ENCODE results near the gene NHSL1. TPM values are rescaled to one million over a fixed set of nuclear protein-coding genes. Genes with fewer than 3 reads are reported as not detected.
"Not testable (repeated sequence)": the region's sequence is repeated elsewhere in the genome, so short reads cannot be mapped to it uniquely, and the experiment has no call there.

The NHSL1 gene
- total RNA-seq, 2 donors from 2014 or later, result 2.1 to 10.7 TPM

- intact Hi-C loops (cut with DNase I), result loop anchor here (5.0 to 10.0 kb wide), 3 partner anchors 95 to 337 kb away; no protein-coding TSS in a partner anchor
- no peak for DNase-seq (ENCODE audit: low spot score)
- Histone ChIP-seq H3K27ac (no peak overlapping the region), H3K4me1 (replicated peaks) (no peaks in the 10 kb centered on the region), H3K27me3 (replicated peaks; ENCODE audit: insufficient read depth) (no peaks in the 10 kb centered on the region), H3K4me3 (no peak overlapping the region), H3K36me3 (no peaks in the 10 kb centered on the region), H3K9me3 (no peaks in the 10 kb centered on the region)
- TF ChIP-seq POLR2A (IDR thresholded peaks at IDR 0.05) (no peak), POLR2AphosphoS5 (IDR thresholded peaks at IDR 0.05) (no peak), CTCF (IDR thresholded peaks at IDR 0.05) (no peak)
- 91% methylated on average over 8 of the region's 8 CpGs for WGBS
Observed at GRCh38 chr6:138427701-138428100, 71.6 kb downstream of the NHSL1 start.

GRCh38 chr6:138426500-138427123 lies 72.7 kb downstream of the NHSL1 start:
- WGBS, result 85% methylated on average over 5 of the region's 5 CpGs
- H3K27ac ChIP-seq, result no peak overlapping the region
- H3K27me3 ChIP-seq (replicated peaks; ENCODE audit: insufficient read depth), result no peaks in the 10 kb centered on the region
- H3K36me3 ChIP-seq, result no peaks in the 10 kb centered on the region
- H3K4me1 ChIP-seq (replicated peaks), result no peaks in the 10 kb centered on the region
- H3K9me3 ChIP-seq, result no peaks in the 10 kb centered on the region
- no peak for DNase-seq (ENCODE audit: low spot score)
- intact Hi-C loops (cut with DNase I), result loop anchor here (5.0 to 10.0 kb wide), 3 partner anchors 96 to 338 kb away; no protein-coding TSS in a partner anchor
- no peak overlapping the region for H3K4me3 ChIP-seq
- TF ChIP-seq POLR2A (IDR thresholded peaks at IDR 0.05), result no peak
- no peak for TF ChIP-seq POLR2AphosphoS5 (IDR thresholded peaks at IDR 0.05)
- no peak for TF ChIP-seq CTCF (IDR thresholded peaks at IDR 0.05)

- H3K4me1 ChIP-seq (replicated peaks); H3K36me3 ChIP-seq; H3K4me3 ChIP-seq; H3K9me3 ChIP-seq; DNase-seq (ENCODE audit: low spot score); H3K27ac ChIP-seq; H3K27me3 ChIP-seq (replicated peaks; ENCODE audit: insufficient read depth): not testable (repeated sequence)
- intact Hi-C loops (cut with DNase I), result loop anchor here (5.0 to 10.0 kb wide), 3 partner anchors 97 to 340 kb away; no protein-coding TSS in a partner anchor
- 93% methylated on average over 7 of the region's 7 CpGs for WGBS
Observed at GRCh38 chr6:138425256-138425655, 74.0 kb downstream of the NHSL1 start.

- Histone ChIP-seq H3K9me3 (no peaks in the 10 kb centered on the region), H3K4me3 (no peak overlapping the region), H3K36me3 (no peaks in the 10 kb centered on the region), H3K4me1 (replicated peaks) (no peaks in the 10 kb centered on the region), H3K27ac (no peak overlapping the region), H3K27me3 (replicated peaks; ENCODE audit: insufficient read depth) (no peaks in the 10 kb centered on the region)
- 93% methylated on average over 47 of the region's 48 CpGs for whole genome bisulfite sequencing
- TF ChIP-seq POLR2A (IDR thresholded peaks at IDR 0.05) (no peak), POLR2AphosphoS5 (IDR thresholded peaks at IDR 0.05) (no peak), CTCF (IDR thresholded peaks at IDR 0.05) (no peak)
- intact Hi-C loops (cut with DNase I), result loop anchor here (10.0 kb wide), 2 partner anchors 161 to 341 kb away; no protein-coding TSS in a partner anchor
- DNase-seq (ENCODE audit: low spot score), result no peak
Observed at GRCh38 chr6:138424004-138424904, 75.0 kb downstream of the NHSL1 start.

- intact Hi-C loops (cut with DNase I), result loop anchor here (10.0 kb wide), 2 partner anchors 162 to 342 kb away; no protein-coding TSS in a partner anchor
- no peak overlapping the region for H3K4me3 ChIP-seq
Observed at GRCh38 chr6:138422861-138423260, 76.4 kb downstream of the NHSL1 start.

More at GRCh38 chr6:138422861-138423260, 76.4 kb downstream of the NHSL1 start:
- TF ChIP-seq POLR2A (IDR thresholded peaks at IDR 0.05) (no peak), CTCF (IDR thresholded peaks at IDR 0.05) (no peak), POLR2AphosphoS5 (IDR thresholded peaks at IDR 0.05) (no peak)
- H3K27me3 ChIP-seq (replicated peaks; ENCODE audit: insufficient read depth), result no peaks in the 10 kb centered on the region
- no peaks in the 10 kb centered on the region for H3K36me3 ChIP-seq
- H3K9me3 ChIP-seq, result no peaks in the 10 kb centered on the region
- no peaks in the 10 kb centered on the region for H3K4me1 ChIP-seq (replicated peaks)
- DNase-seq (ENCODE audit: low spot score), result no peak
- H3K27ac ChIP-seq, result no peak overlapping the region

All from prostate gland (tissue), 2 donors.